HS-5 (cell line): Measurements from ENCODE around the gene SETX.
A peak's percentile ranks its signal among the peaks of the same experiment; 100 is the strongest.

Experiments used
- DNase-seq: peaks from one replicate; pipeline ENCODE4 v3.0.0-alpha.2; 2012; ENCODE audit warnings: low read depth

SETX gene

GRCh38 chr9:132240841-132241482, 113.8 kb downstream of the SETX start:
- DNase-seq = peak; percentile 46

DNA sequence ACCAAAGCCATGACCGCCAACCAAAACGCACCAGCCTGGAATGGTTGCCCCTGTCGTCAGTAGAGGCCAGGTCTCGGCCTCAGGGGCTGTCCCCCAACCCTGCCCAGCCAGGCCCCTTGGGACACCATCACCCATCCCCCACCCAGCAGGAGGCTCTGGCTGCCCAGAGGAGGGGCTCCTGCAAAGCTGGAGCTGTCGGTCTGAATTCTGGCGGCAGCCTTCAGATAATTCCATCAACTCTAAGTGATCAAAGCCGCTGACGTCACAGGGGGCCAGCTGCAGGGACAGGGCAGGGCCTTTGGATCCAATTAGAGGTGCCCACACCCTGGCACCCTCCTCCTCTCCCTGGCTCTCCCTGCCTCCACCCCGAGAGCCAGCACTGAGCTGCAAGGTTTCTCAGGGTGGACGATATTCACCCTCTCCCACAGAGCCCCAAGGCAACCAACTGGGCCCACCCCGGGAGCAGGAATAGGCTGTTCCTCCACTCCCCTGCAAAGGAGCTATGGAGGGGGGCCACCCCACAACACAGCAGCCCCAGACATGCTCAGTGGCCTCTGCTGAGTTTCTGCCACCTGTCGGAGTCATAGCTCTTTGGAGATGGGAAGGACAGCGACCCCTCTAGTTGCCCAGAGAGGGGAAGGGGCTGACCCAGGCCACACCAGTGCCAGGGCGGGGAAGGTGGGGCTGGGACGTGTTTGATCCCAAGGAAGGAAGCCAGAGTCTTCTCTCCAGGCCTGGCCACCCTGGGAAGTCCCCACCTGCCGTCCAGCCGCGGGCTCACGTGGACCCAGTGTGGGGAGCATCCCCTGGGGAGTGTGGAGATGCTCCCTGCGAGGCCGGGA, 114.6 kb downstream of the SETX start:
- no peak for DNase-seq

- no peak for DNase-seq
Measured at GRCh38 chr9:132239518-132239917, 115.3 kb downstream of the SETX start.

GRCh38 chr9:132238992-132239391, 115.8 kb downstream of the SETX start:
- no peak for DNase-seq

- DNase-seq = no peak
Measured at GRCh38 chr9:132238026-132238972, 116.5 kb downstream of the SETX start.

DNA sequence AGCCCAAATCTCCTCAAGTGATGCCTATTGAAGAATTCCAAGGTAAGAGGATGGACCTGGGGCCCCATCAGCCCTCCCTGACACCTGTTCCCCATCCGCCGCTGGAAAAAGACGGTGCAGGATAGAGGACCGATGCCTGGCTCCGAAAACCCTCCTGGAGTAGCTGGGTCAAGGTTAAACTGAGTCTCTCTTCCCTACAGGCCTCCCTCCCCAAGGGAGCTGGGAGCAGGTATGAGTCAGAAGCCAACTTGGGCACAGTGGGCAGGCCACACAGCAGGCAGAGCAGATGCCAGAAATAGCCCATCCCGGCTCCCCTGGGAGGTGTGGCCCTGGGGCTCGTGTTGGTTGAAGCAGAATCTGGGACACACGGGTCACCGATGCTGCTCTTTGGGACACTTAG, 117.3 kb downstream of the SETX start:
- no peak for DNase-seq

DNA sequence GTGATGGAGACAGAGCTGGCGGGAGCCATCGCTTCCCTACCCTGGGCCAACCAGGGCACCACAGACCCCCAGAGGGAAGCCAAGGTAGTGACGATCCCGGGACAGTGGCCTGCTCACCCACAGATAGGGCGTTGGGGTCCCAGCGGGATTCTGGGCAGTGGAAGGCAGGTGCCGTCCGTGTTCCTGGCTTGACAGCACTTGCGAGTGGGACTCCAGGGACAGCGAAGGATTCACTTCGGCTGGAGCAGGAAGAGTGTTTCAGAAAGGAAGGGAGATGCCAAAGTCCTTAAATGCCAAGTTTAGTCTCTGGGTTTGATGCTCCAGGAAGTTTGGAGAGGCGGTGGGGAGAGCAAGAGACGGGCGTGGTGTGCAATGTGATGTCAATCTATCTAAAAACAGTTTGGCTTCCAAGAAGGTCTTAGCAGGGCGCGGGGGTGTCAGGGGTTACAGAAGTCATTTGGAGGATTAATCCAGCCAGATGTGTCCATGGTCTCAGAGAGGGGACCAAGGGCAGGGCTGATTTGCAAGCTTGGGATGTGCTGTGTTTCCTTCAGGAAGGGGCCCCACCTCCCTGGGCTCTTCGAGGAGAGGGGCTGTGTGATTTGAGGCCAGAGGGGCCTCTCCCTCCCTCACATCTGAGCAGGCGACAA, 118.0 kb downstream of the SETX start:
- DNase-seq = no peak

- DNase-seq = no peak
Measured at GRCh38 chr9:132235894-132236661, 118.7 kb downstream of the SETX start.

DNA sequence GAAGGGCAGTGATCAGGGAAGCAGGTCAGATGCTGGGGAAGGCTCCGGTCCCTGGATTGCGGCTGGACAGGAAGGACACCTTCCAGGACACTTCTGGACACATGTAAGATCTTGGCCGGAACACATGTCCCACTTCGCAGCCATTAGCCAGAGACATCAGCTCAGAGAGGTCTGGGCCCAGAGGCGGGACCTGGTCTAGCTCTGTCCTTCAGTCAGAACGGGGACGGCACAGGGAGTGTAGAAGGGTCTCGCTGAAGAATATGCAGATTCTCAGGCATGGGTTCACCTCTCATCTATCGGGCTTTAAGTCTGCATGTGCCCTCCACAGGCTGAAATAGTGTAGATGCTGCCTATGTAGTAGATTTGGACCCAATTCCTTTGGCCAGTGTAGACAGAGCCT, 119.7 kb downstream of the SETX start:
- DNase-seq = no peak

DNA sequence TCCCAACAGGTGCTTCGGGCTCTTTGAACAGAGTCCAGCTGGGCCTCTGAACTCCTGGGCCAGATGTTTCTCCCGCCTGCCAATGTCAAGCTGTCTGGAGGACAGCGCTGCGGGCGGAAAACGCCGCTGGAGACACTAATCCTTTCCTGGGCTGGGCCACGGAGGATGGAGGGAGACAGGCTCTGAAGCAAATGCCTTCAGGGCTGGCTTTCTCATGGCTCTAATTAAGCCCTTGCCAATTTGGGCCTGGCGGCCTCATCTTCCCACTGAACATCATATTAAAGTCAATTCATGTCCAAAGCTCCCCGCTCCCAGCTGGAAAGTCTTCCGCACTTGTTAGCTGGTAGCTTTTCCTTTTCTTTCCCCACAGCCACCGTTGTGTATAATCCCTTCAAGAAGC, 120.3 kb downstream of the SETX start:
- no peak for DNase-seq

GRCh38 chr9:132233138-132233537, 121.6 kb downstream of the SETX start:
- DNase-seq = no peak

GRCh38 chr9:132232522-132232921, 122.3 kb downstream of the SETX start:
- DNase-seq = no peak

GRCh38 chr9:132231019-132231701, 123.6 kb downstream of the SETX start:
- DNase-seq = no peak

DNA sequence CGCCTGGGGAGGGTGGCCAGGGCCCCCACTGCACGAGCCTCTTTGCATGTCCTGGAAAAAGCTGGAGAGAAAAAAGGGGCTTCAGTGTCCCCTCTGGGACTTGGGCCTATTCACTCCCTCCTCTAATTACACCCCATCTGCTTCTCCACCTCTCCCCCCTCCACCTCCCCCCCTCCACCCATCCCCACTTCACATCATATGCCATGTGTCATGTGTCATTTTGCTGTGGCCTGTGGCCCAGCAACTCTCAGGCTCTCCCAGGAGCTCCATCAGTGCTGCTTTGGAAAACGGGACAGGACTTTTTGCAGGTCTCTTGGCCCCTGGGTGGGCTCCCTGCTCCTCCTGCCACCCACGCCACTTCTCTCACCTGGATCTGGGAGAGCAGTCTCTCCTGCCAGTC, 124.2 kb downstream of the SETX start:
- no peak for DNase-seq

DNA sequence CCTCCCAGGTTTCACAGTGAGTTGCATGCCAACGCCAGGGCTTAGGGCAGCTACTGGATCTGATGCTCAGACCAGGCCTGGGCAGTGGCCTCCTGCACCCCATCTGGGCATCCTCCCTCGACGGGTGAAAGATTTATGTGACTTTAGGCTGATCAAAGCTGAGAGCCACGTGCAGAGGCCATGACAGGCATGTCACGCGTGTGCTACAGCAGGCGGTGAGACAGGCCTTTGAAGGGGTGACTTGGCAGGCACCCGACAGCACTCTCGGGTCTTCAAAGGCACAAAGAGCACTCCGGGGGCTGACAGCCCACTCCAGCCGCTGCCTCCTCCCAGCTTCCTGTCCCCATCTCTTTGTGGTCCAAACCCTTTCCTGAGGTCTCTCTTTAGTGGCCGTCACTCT, 126.7 kb downstream of the SETX start:
- no peak for DNase-seq

DNA sequence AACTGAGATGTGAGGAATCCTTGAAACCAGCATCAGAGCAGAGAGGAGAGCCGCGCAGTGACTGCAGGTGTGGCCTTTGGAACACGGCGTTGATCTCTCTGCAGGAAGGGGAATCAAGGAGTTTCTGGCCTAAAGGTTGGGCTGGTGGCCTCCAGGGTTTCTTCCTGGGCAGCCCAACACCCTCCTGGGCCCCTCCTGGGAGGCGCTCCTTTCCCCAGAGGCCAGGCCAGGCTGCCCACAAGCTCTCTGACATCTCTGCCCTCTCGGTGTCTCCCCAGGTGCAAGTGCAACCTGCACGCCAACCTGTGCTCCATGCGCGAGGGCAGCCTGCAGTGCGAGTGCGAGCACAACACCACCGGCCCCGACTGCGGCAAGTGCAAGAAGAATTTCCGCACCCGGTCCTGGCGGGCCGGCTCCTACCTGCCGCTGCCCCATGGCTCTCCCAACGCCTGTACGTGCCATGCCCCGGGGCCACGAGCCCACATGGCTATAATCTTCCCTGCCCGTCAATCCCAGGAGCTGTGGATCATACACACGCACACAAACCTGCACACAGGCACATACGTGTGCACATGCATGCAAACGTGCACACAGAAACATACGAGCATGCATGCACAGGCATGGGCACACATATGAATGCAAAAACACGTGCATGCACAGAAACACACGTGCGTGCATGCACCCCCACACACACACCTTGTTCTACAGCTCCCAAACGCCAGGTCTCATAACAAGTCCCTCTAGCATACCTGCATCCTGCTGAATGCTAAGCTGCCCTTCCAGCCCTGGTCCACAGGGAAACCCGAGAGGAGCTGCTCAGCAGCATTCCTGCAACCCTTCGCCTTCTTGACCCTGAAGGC, 128.0 kb downstream of the SETX start:
- DNase-seq = no peak

DNA sequence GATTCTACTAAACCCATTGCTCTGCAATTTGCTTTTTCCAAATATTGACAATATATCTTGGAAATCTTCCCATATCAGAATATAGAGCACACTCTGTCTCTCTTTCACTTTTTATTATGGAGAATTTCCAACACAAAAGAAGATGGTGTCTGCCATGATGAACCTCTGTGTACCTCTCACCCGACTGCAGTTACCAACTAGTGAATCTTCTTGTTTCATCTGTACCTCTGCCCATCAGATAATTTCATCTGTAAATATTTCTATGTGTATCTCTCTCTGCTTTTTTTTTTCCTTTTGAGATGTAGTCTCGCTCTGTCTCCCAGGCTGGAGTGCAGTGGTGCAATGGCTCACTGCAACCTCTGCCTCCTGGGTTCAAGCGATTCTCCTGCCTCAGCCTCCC, 130.1 kb downstream of the SETX start:
- DNase-seq = no peak

- no peak for DNase-seq
Measured at GRCh38 chr9:132221941-132222340, 132.8 kb downstream of the SETX start.

DNA sequence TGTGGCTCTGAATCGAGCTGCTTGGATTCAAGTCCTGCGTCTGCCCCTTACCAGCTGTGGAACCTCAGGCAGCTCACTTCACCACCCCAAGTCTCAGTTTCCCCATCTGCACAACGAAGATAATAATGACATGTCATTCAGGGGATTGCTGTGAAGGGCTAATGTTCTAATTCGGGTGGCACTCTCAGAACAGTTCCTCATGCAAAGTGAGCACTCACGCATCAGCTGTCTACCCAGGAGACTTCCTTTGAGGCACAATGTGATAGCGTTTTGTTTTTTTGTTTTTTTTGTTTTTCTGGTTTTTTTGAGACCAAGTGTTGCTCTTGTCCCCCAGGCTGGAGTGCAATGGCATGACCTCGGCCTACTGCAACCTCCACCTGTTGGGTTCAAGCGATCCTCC, 136.6 kb downstream of the SETX start:
- DNase-seq = no peak
